Measurements from ENCODE around the gene RSBN1L. TPM values are rescaled to one million over a fixed set of nuclear protein-coding genes. Genes with fewer than 3 reads are reported as not detected.

The RSBN1L gene
- total and polyA plus RNA-seq, 11 donors: 4.0 to 12.1 (median 9.0) TPM

- Histone ChIP-seq H3K4me1 (peaks cover 0 to 44% (median 6%) of the 10 kb centered on the region in 12 donors), H3K4me3 (no peak overlapping the region), H3K27me3 (no peaks in the 10 kb centered on the region), H3K36me3 (no peaks in the 10 kb centered on the region), H3K27ac (no peak overlapping the region), H3K9me3 (peaks cover 0 to 9% (median under 1%) of the 10 kb centered on the region in 12 donors)
- ATAC-seq (no peak), DNase-seq (no peak)
- 92 to 96% (median 96%) methylated on average over 7 of the region's 7 CpGs for WGBS, 4 donors
- TF ChIP-seq CTCF (IDR thresholded peaks at IDR 0.05) (no peak), POLR2A (IDR thresholded peaks at IDR 0.05) (no peak)
- intact Hi-C loops (cut with DNase I): no loop called here
Measured at GRCh38 chr7:77831481-77831880, 135.2 kb downstream of the RSBN1L start.

GRCh38 chr7:77831953-77832352, 135.7 kb downstream of the RSBN1L start:
- intact Hi-C loops (cut with DNase I): no loop called here
- WGBS, 4 donors: 32 to 44% (median 34%) methylated on average over 1 of the region's 1 CpG
- no peaks in the 10 kb centered on the region for H3K27me3 ChIP-seq
- H3K4me3 ChIP-seq: no peak overlapping the region
- H3K27ac ChIP-seq: no peak overlapping the region
- H3K4me1 ChIP-seq: peaks cover 0 to 44% (median 6%) of the 10 kb centered on the region in 12 donors
- no peaks in the 10 kb centered on the region for H3K36me3 ChIP-seq
- peaks cover 0 to 4% (median 0%) of the 10 kb centered on the region in 12 donors for H3K9me3 ChIP-seq
- ATAC-seq (no peak), DNase-seq (no peak)
- no peak for TF ChIP-seq POLR2A (IDR thresholded peaks at IDR 0.05)
- TF ChIP-seq CTCF (IDR thresholded peaks at IDR 0.05): no peak

Other genes starting within 250 kb of the RSBN1L start
- 10 to 100 TPM; 36.5 to 83.9 (median 42.0) TPM for gene PTPN12, start 159.2 kb upstream of the RSBN1L start, total RNA-seq
- gene PTPN12, start 159.2 kb upstream of the RSBN1L start, polyA plus RNA-seq: 10 to 100 TPM; 33.9 to 35.1 TPM
- gene TMEM60, start 102.0 kb downstream of the RSBN1L start, total RNA-seq: 10 to 100 TPM in 2 of 9 donors, 1 to 10 TPM in 7; 5.4 to 13.2 (median 8.2) TPM
- gene TMEM60, start 102.0 kb downstream of the RSBN1L start, polyA plus RNA-seq: 10 to 100 TPM; 14.9 to 16.3 TPM
- gene PHTF2, start 102.3 kb downstream of the RSBN1L start, total RNA-seq: 10 to 100 TPM; 20.5 to 47.2 (median 24.2) TPM
- 10 to 100 TPM in 1 of 2 donors, 1 to 10 TPM in 1; 9.6 to 31.5 TPM for gene PHTF2, start 102.3 kb downstream of the RSBN1L start, polyA plus RNA-seq